GM18507 (cell line): ENCODE measurements around the gene LGALS3BP.
"Not testable (repeated sequence)": the region's sequence is repeated elsewhere in the genome, so short reads cannot be mapped to it uniquely, and the experiment has no call there.

Experiments used
- DNase-seq: peaks from one replicate; pipeline ENCODE4 v3.0.0; 2011; ENCODE audit warnings: low read depth; ENCODE audit not compliant: insufficient read length; ENCODE audit errors: extremely low spot score
- FAIRE-seq: peaks from 2 replicates; lab custom pipeline; 2011; peaks lifted over from hg19 to GRCh38; lab: Jason Lieb, UNC

Gene LGALS3BP

GRCh38 chr17:78979780-78980623 lies at the start of gene LGALS3BP:
Gene LGALS3BP, minus strand, starts transcription at chr17:78979923. Its CDS starts 2,732 bp downstream, at chr17:78977191.
- DNase-seq (no peak), FAIRE-seq (no peak)

- FAIRE-seq = no peak
Observed at GRCh38 chr17:79028496-79029326, 49.0 kb upstream of the LGALS3BP start.

GRCh38 chr17:79027925-79028491 lies 48.3 kb upstream of the LGALS3BP start:
- no peak for DNase-seq
- FAIRE-seq = no peak

More at GRCh38 chr17:79028496-79029326, 49.0 kb upstream of the LGALS3BP start:
- no peak for DNase-seq

GRCh38 chr17:79027274-79027924 lies 47.7 kb upstream of the LGALS3BP start:
- DNase-seq (no peak), FAIRE-seq (no peak)

- DNase-seq = no peak
- no peak for FAIRE-seq
Observed at GRCh38 chr17:79026376-79027273, 46.9 kb upstream of the LGALS3BP start.

GRCh38 chr17:79024901-79025737 lies 45.4 kb upstream of the LGALS3BP start:
- no peak for FAIRE-seq
- no peak for DNase-seq

- DNase-seq (no peak), FAIRE-seq (no peak)
Observed at GRCh38 chr17:79023886-79024771, 44.4 kb upstream of the LGALS3BP start, which contains the start of gene C1QTNF1. Gene C1QTNF1, plus strand, starts transcription at chr17:79024169. Its CDS starts 19,800 bp downstream, at chr17:79043969.

- FAIRE-seq (no peak), DNase-seq (no peak)
Observed at GRCh38 chr17:79023180-79023705, 43.5 kb upstream of the LGALS3BP start.

GRCh38 chr17:79022507-79022991 lies 42.8 kb upstream of the LGALS3BP start:
- no peak for DNase-seq
- FAIRE-seq = no peak

GRCh38 chr17:79021929-79022328 lies 42.2 kb upstream of the LGALS3BP start:
- not testable (repeated sequence) for FAIRE-seq

GRCh38 chr17:79020631-79021301 lies 41.0 kb upstream of the LGALS3BP start:
- FAIRE-seq (no peak), DNase-seq (no peak)

More at GRCh38 chr17:79021929-79022328, 42.2 kb upstream of the LGALS3BP start:
- DNase-seq = not testable (repeated sequence)

- FAIRE-seq = no peak
- DNase-seq = no peak
Observed at GRCh38 chr17:79019632-79020584, 40.2 kb upstream of the LGALS3BP start.

- DNase-seq = no peak
- FAIRE-seq = no peak
Observed at GRCh38 chr17:79019261-79019631, 39.5 kb upstream of the LGALS3BP start.

GRCh38 chr17:79018370-79018695 lies 38.6 kb upstream of the LGALS3BP start:
- DNase-seq (no peak), FAIRE-seq (no peak)
